Measurements from ENCODE around the gene GAB2. TPM values are rescaled to one million over a fixed set of nuclear protein-coding genes. Genes with fewer than 3 reads are reported as not detected.

The GAB2 gene
- total RNA-seq, 4 donors from 2014 or later = 18.0 to 42.4 (median 26.0) TPM

- peaks cover 34 to 79% (median 69%) of the 10 kb centered on the region in 4 donors for H3K36me3 ChIP-seq
Measured at GRCh38 chr11:78213526-78214330, 203.9 kb downstream of the GAB2 start.

GRCh38 chr11:78212586-78213371 is 204.8 kb downstream of the GAB2 start:
- DNase-seq (ENCODE audit: extremely low spot score) = no peak
- intact Hi-C loops (cut with DNase I) = no loop called here
- 90% methylated on average over 11 of the region's 11 CpGs for WGBS
- H3K27ac ChIP-seq (replicated peaks in 1 of 4) = no peak overlapping the region
- peak in 1 of 2 donors; percentile 7 for TF ChIP-seq POLR2AphosphoS5 (IDR thresholded peaks at IDR 0.05)
- TF ChIP-seq CTCF (IDR thresholded peaks at IDR 0.05) = no peak
- TF ChIP-seq EP300 (IDR thresholded peaks at IDR 0.05) = no peak
- no peak for TF ChIP-seq POLR2A (IDR thresholded peaks at IDR 0.05; ENCODE audit: low read depth)
- H3K4me3 ChIP-seq = no peak overlapping the region
- H3K4me1 ChIP-seq = no peaks in the 10 kb centered on the region
- peaks cover 31 to 79% (median 67%) of the 10 kb centered on the region in 4 donors for H3K36me3 ChIP-seq
- no peaks in the 10 kb centered on the region for H3K9me3 ChIP-seq
- H3K27me3 ChIP-seq = no peaks in the 10 kb centered on the region

More at GRCh38 chr11:78213526-78214330, 203.9 kb downstream of the GAB2 start:
- 65% methylated on average over 8 of the region's 8 CpGs for WGBS
- DNase-seq (ENCODE audit: extremely low spot score) = no peak
- Histone ChIP-seq H3K9me3 (no peaks in the 10 kb centered on the region), H3K4me3 (no peak overlapping the region), H3K4me1 (no peaks in the 10 kb centered on the region), H3K27ac (replicated peaks in 1 of 4) (no peak overlapping the region), H3K27me3 (no peaks in the 10 kb centered on the region)
- intact Hi-C loops (cut with DNase I) = no loop called here
- TF ChIP-seq POLR2A (IDR thresholded peaks at IDR 0.05; ENCODE audit: low read depth) = no peak
- no peak for TF ChIP-seq POLR2AphosphoS5 (IDR thresholded peaks at IDR 0.05)
- no peak for TF ChIP-seq CTCF (IDR thresholded peaks at IDR 0.05)
- TF ChIP-seq EP300 (IDR thresholded peaks at IDR 0.05) = no peak

- Histone ChIP-seq H3K4me3 (no peak overlapping the region), H3K36me3 (peaks cover 33 to 78% (median 71%) of the 10 kb centered on the region in 4 donors), H3K4me1 (no peaks in the 10 kb centered on the region), H3K27ac (replicated peaks in 1 of 4) (no peak overlapping the region), H3K27me3 (no peaks in the 10 kb centered on the region), H3K9me3 (no peaks in the 10 kb centered on the region)
- TF ChIP-seq CTCF (IDR thresholded peaks at IDR 0.05) = no peak
- no peak for TF ChIP-seq POLR2A (IDR thresholded peaks at IDR 0.05; ENCODE audit: low read depth)
- TF ChIP-seq EP300 (IDR thresholded peaks at IDR 0.05) = no peak
- no peak for TF ChIP-seq POLR2AphosphoS5 (IDR thresholded peaks at IDR 0.05)
- intact Hi-C loops (cut with DNase I) = no loop called here
- WGBS = 94% methylated on average over 5 of the region's 5 CpGs
- DNase-seq (ENCODE audit: extremely low spot score) = no peak
Measured at GRCh38 chr11:78211565-78211964, 206.1 kb downstream of the GAB2 start.

GRCh38 chr11:78210000-78210608 is 207.5 kb downstream of the GAB2 start:
- Histone ChIP-seq H3K36me3 (peaks cover 27 to 74% (median 71%) of the 10 kb centered on the region in 4 donors), H3K27me3 (no peaks in the 10 kb centered on the region), H3K9me3 (no peaks in the 10 kb centered on the region), H3K27ac (replicated peaks in 1 of 4) (no peak overlapping the region), H3K4me3 (no peak overlapping the region), H3K4me1 (no peaks in the 10 kb centered on the region)
- intact Hi-C loops (cut with DNase I) = no loop called here
- 88% methylated on average over 29 of the region's 31 CpGs for WGBS
- TF ChIP-seq POLR2A (IDR thresholded peaks at IDR 0.05; ENCODE audit: low read depth) = no peak
- no peak for TF ChIP-seq EP300 (IDR thresholded peaks at IDR 0.05)
- no peak for DNase-seq (ENCODE audit: extremely low spot score)

GRCh38 chr11:78209478-78209877 is 208.1 kb downstream of the GAB2 start:
- H3K36me3 ChIP-seq = peaks cover 23 to 74% (median 67%) of the 10 kb centered on the region in 4 donors
- no peak overlapping the region for H3K4me3 ChIP-seq

More at GRCh38 chr11:78209478-78209877, 208.1 kb downstream of the GAB2 start:
- WGBS = 93% methylated on average over 12 of the region's 18 CpGs
- DNase-seq (ENCODE audit: extremely low spot score) = no peak
- intact Hi-C loops (cut with DNase I) = no loop called here
- TF ChIP-seq POLR2A (IDR thresholded peaks at IDR 0.05; ENCODE audit: low read depth) (no peak), CTCF (IDR thresholded peaks at IDR 0.05) (no peak), POLR2AphosphoS5 (IDR thresholded peaks at IDR 0.05) (no peak), EP300 (IDR thresholded peaks at IDR 0.05) (no peak)
- Histone ChIP-seq H3K4me1 (no peaks in the 10 kb centered on the region), H3K27ac (replicated peaks in 1 of 4) (no peak overlapping the region), H3K9me3 (no peaks in the 10 kb centered on the region), H3K27me3 (no peaks in the 10 kb centered on the region)
